Body of pancreas (tissue), 4 donors: ENCODE data around the gene C5orf52.
"Not testable (repeated sequence)": the region's sequence is repeated elsewhere in the genome, so short reads cannot be mapped to it uniquely, and the experiment has no call there.

Source experiments
- CTCF ChIP-seq, 7 experiments: fragments of 450-650 bp in 4 of 7; fragments of 200-600 bp in 3 of 7; sonication (generic) in 3 of 7; IDR thresholded peaks; one replicate each; pipeline ENCODE4 v1.5.1; 2016 to 2019; ENCODE audit warnings: antibody characterized with exemption in 7 of 7
- POLR2A ChIP-seq, 3 donors: fragments of 450-650 bp; IDR thresholded peaks; one replicate each; pipeline ENCODE4 v1.6.1; 2016; ENCODE audit warnings: antibody characterized with exemption in 3 of 3, mild to moderate bottlenecking in 2 of 3

GRCh38 chr5:157727858-157728257, 56.5 kb downstream of the C5orf52 start:
- not testable (repeated sequence) for TF ChIP-seq CTCF, POLR2A (IDR thresholded peaks at IDR 0.05)
